OCI-LY3 (cell line): ENCODE data around the gene EMP1.

Source experiments
- H2AFZ ChIP-seq: fragments of 200-600, 300-600 bp; shearing (Covaris generic); 2 replicates; pipeline ENCODE4 v1.6.0; 2014; ENCODE audit warnings: antibody characterized with exemption, low read depth, low read length
- H3K27ac ChIP-seq: fragments of 200-600, 300-600 bp; sonication (generic); 2 replicates; pipeline ENCODE4 v1.5.1; 2014; ENCODE audit warnings: mild to moderate bottlenecking, low read length, moderate library complexity, mixed read lengths
- H3K27me3 ChIP-seq: fragments of 200-600, 300-600 bp; sonication (generic); 2 replicates; pipeline ENCODE4 v1.6.1; 2014; ENCODE audit warnings: low read depth, low read length, mixed read lengths
- H3K36me3 ChIP-seq: fragments of 200-600, 300-600 bp; sonication (generic); replicated peaks from 2 replicates; pipeline ENCODE3; 2014; ENCODE audit warnings: low read depth, low read length, mixed read lengths
- H3K4me1 ChIP-seq: fragments of 300-600, 200-600 bp; sonication (generic); 2 replicates; pipeline ENCODE4 v1.6.1; 2014; ENCODE audit warnings: low read length, mixed read lengths
- H3K4me2 ChIP-seq: fragments of 200-600, 300-600 bp; sonication (generic); 2 replicates; pipeline ENCODE4 v1.6.1; 2014; ENCODE audit warnings: low read length, mixed read lengths
- H3K4me3 ChIP-seq: fragments of 300-600, 200-600 bp; sonication (generic); 2 replicates; pipeline ENCODE4 v1.5.1; 2014; ENCODE audit warnings: antibody characterized with exemption, mild to moderate bottlenecking, low read length, moderate library complexity
- H3K79me2 ChIP-seq: fragments of 300-600, 200-600 bp; shearing (Covaris generic); 2 replicates; pipeline ENCODE4 v1.6.1; 2014; ENCODE audit warnings: mild to moderate bottlenecking, low read length, mixed read lengths
- H3K9ac ChIP-seq: fragments of 300-600, 200-600 bp; shearing (Covaris generic); 2 replicates; pipeline ENCODE4 v1.6.0; 2014; ENCODE audit warnings: mild to moderate bottlenecking, low read length, moderate library complexity
- H3K9me3 ChIP-seq: fragments of 200-600, 300-600 bp; shearing (Covaris generic); 2 replicates; pipeline ENCODE4 v1.6.1; 2014; ENCODE audit warnings: low read length, mixed read lengths; ENCODE audit not compliant: insufficient read depth
- H4K20me1 ChIP-seq: fragments of 200-600, 300-600 bp; sonication (generic); 2 replicates; pipeline ENCODE4 v1.6.1; 2016; ENCODE audit warnings: low read length, mixed read lengths; ENCODE audit not compliant: insufficient read depth
- EZH2phosphoT487 ChIP-seq: fragments of 200-600 bp; shearing (Covaris generic); IDR thresholded peaks from 2 replicates; pipeline ENCODE4 v1.6.1; 2018; ENCODE audit warnings: antibody characterized with exemption, mixed run types, low read depth
- TF ChIP-seq, protein P1 (sequence below): fragments of 200-600, 300-600 bp; sonication (generic); IDR thresholded peaks from 2 replicates; pipeline ENCODE4 v1.5.1; 2014; ENCODE audit warnings: antibody characterized with exemption, low read length, low read depth

Gene EMP1

GRCh38 chr12:13268581-13268980 is 72.1 kb downstream of the EMP1 start:
- H3K4me1 ChIP-seq, result peaks cover 4% of the 10 kb centered on the region; the same call in 1 of the 2 replicates
- no peaks in the 10 kb centered on the region for H3K79me2 ChIP-seq
- H3K9ac ChIP-seq, result no peak overlapping the region
- no peaks in the 10 kb centered on the region for H3K36me3 ChIP-seq
- H3K4me2 ChIP-seq, result no peak overlapping the region
- no peaks in the 10 kb centered on the region for H4K20me1 ChIP-seq
- H3K27ac ChIP-seq, result no peak overlapping the region
- no peaks in the 10 kb centered on the region for H3K9me3 ChIP-seq
- no peak overlapping the region for H3K4me3 ChIP-seq
- no peak overlapping the region for H2AFZ ChIP-seq
- TF ChIP-seq, protein P1, sequence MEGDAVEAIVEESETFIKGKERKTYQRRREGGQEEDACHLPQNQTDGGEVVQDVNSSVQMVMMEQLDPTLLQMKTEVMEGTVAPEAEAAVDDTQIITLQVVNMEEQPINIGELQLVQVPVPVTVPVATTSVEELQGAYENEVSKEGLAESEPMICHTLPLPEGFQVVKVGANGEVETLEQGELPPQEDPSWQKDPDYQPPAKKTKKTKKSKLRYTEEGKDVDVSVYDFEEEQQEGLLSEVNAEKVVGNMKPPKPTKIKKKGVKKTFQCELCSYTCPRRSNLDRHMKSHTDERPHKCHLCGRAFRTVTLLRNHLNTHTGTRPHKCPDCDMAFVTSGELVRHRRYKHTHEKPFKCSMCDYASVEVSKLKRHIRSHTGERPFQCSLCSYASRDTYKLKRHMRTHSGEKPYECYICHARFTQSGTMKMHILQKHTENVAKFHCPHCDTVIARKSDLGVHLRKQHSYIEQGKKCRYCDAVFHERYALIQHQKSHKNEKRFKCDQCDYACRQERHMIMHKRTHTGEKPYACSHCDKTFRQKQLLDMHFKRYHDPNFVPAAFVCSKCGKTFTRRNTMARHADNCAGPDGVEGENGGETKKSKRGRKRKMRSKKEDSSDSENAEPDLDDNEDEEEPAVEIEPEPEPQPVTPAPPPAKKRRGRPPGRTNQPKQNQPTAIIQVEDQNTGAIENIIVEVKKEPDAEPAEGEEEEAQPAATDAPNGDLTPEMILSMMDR, result no peak
- TF ChIP-seq EZH2phosphoT487, result no peak
- H3K27me3 ChIP-seq, result peaks cover 28% of the 10 kb centered on the region
